HG03571 (cell line): Measurements from ENCODE around the gene EPS15.

Experiments
- ATAC-seq: cut with Tn5 transposase; IDR thresholded peaks from one replicate; pipeline ENCODE4 v1.9.1; 2021; ENCODE audit not compliant: unreplicated experiment

The EPS15 gene

GRCh38 chr1:51515982-51516648 lies 3.0 kb downstream of the EPS15 start:
- ATAC-seq, result no peak

GRCh38 chr1:51515312-51515960 lies 3.6 kb downstream of the EPS15 start:
- ATAC-seq, result no peak

- ATAC-seq, result no peak
Measured at GRCh38 chr1:51514733-51515132, 4.3 kb downstream of the EPS15 start.

- ATAC-seq, result no peak
Measured at GRCh38 chr1:51512606-51513005, 6.5 kb downstream of the EPS15 start.

- no peak for ATAC-seq
Measured at GRCh38 chr1:51512120-51512519, 6.9 kb downstream of the EPS15 start.

- ATAC-seq, result no peak
Measured at GRCh38 chr1:51509773-51510172, 9.3 kb downstream of the EPS15 start.

GRCh38 chr1:51506537-51506936 lies 12.5 kb downstream of the EPS15 start:
- ATAC-seq, result no peak

- ATAC-seq, result peak; percentile 38
Measured at GRCh38 chr1:51504806-51505525, 14.1 kb downstream of the EPS15 start.

- ATAC-seq, result peak; percentile 70
Measured at GRCh38 chr1:51501218-51501630, 17.8 kb downstream of the EPS15 start.

GRCh38 chr1:51499694-51500093 lies 19.4 kb downstream of the EPS15 start:
- ATAC-seq, result no peak

GRCh38 chr1:51498924-51499323 lies 20.1 kb downstream of the EPS15 start:
- ATAC-seq, result no peak

GRCh38 chr1:51497340-51497739 lies 21.7 kb downstream of the EPS15 start:
- ATAC-seq, result no peak

GRCh38 chr1:51494138-51494830 lies 24.8 kb downstream of the EPS15 start:
- no peak for ATAC-seq

- ATAC-seq, result no peak
Measured at GRCh38 chr1:51491166-51491981, 27.7 kb downstream of the EPS15 start.

- ATAC-seq, result no peak
Measured at GRCh38 chr1:51489472-51489871, 29.6 kb downstream of the EPS15 start.

- no peak for ATAC-seq
Measured at GRCh38 chr1:51488372-51489050, 30.6 kb downstream of the EPS15 start.

GRCh38 chr1:51487628-51488027 lies 31.4 kb downstream of the EPS15 start:
- no peak for ATAC-seq

- no peak for ATAC-seq
Measured at GRCh38 chr1:51484591-51484990, 34.5 kb downstream of the EPS15 start.

GRCh38 chr1:51482881-51483280 lies 36.2 kb downstream of the EPS15 start:
- ATAC-seq, result no peak
